A549 (cell line): ENCODE data around the gene SH3RF3. TPM values are rescaled to one million over a fixed set of nuclear protein-coding genes. Genes with fewer than 3 reads are reported as not detected.

Source experiments
- ATAC-seq, 2 experiments: fragments of 200-7000 bp in 1 of 2; fragments of >200 bp in 1 of 2; cut with Nextera tagmentation in 1 of 2; cut with Tn5 transposase in 1 of 2; 3 replicates each; pipeline versions ENCODE4 v1.8.0 to v1.9.1; 2018 to 2020; ENCODE audit warnings: mild to moderate bottlenecking in 1 of 2, moderate library complexity in 1 of 2
- CTCF ChIA-PET: fragments of 300-600 bp; sonication (Branson Sonifier 250); formaldehyde crosslinking; extraction: SDS; loops from one replicate; lab custom pipeline; 2021; ENCODE audit warnings: antibody characterized with exemption, inconsistent platforms; lab: Yijun Ruan, JAX
- POLR2A ChIA-PET: fragments of 350-600 bp; formaldehyde crosslinking; extraction: SDS; loops from one replicate; lab custom pipeline; 2021; ENCODE audit warnings: antibody characterized with exemption, inconsistent platforms; lab: Yijun Ruan, JAX
- DNase-seq, 2 experiments: peaks; one replicate each; pipeline versions ENCODE4 v3.0.0 to v3.0.0-alpha.2; 2011 to 2016; ENCODE audit warnings: low read depth in 1 of 2, low spot score in 1 of 2
- FAIRE-seq: peaks from 2 replicates; lab custom pipeline; 2011; peaks lifted over from hg19 to GRCh38; lab: Jason Lieb, UNC
- H3K27ac ChIP-seq, 2 experiments: fragments of >200 bp; sonication (Bioruptor Twin); formaldehyde crosslinking; 3 replicates each; pipeline ENCODE4 v1.5.1; 2016 to 2017
- H3K4me1 ChIP-seq: fragments of >200 bp; sonication (Bioruptor Twin); formaldehyde crosslinking; 3 replicates; pipeline ENCODE4 v1.6.1; 2016
- H3K4me2 ChIP-seq: fragments of >200 bp; sonication (Bioruptor Twin); formaldehyde crosslinking; 3 replicates; pipeline ENCODE4 v1.6.1; 2016
- H3K4me3 ChIP-seq: fragments of >200 bp; sonication (Bioruptor Twin); formaldehyde crosslinking; 3 replicates; pipeline ENCODE4 v1.5.1; 2016
- H3K9me3 ChIP-seq: fragments of >200 bp; sonication (Bioruptor Twin); formaldehyde crosslinking; 3 replicates; pipeline ENCODE4 v1.6.1; 2016
- CBX8 ChIP-seq: fragments of 200-600 bp; sonication (generic); IDR thresholded peaks from 2 replicates; pipeline ENCODE4 v1.6.1; 2016
- EHMT2 ChIP-seq: fragments of 200-600 bp; sonication (generic); IDR thresholded peaks from 2 replicates; pipeline ENCODE4 v1.6.1; 2016; ENCODE audit warnings: antibody characterized with exemption, low read depth, mild to moderate bottlenecking, moderate library complexity
- ESRRA ChIP-seq: fragments of 150-350 bp; IDR thresholded peaks from 2 replicates; pipeline ENCODE4 v1.6.1; 2014; ENCODE audit warnings: mild to moderate bottlenecking, low read length, borderline replicate concordance
- JUN ChIP-seq, 2 experiments: fragments of >200 bp; sonication (Bioruptor Twin); formaldehyde crosslinking; IDR thresholded peaks; 2 replicates in 1 of 2; 3 replicates in 1 of 2; pipeline ENCODE4 v1.6.1; 2016 to 2017
- NFE2L2 ChIP-seq: fragments of 150-350 bp; conservative IDR thresholded peaks from 2 replicates; pipeline ENCODE4 v1.6.1; 2014; ENCODE audit warnings: low read length
- NPAS2 ChIP-seq: fragments of 250-450 bp; sonication (Bioruptor Pico); IDR thresholded peaks from 2 replicates; pipeline ENCODE4 v1.8.0; 2022; ENCODE audit warnings: mild to moderate bottlenecking, moderate library complexity, borderline replicate concordance
- TFCP2L1 ChIP-seq: fragments of 250-450 bp; sonication (Bioruptor Pico); IDR thresholded peaks from 2 replicates; pipeline ENCODE4 v1.5.0; 2021; ENCODE audit warnings: mild to moderate bottlenecking
- ZFP36 ChIP-seq: fragments of 450-650 bp; IDR thresholded peaks from 2 replicates; pipeline ENCODE4 v1.6.1; 2014; ENCODE audit warnings: borderline replicate concordance; ENCODE audit not compliant: partially characterized antibody
- ZSCAN20 ChIP-seq: fragments of 250-450 bp; sonication (Bioruptor Pico); IDR thresholded peaks from 2 replicates; pipeline ENCODE4 v1.8.0; 2022; ENCODE audit warnings: mild to moderate bottlenecking, moderate library complexity
- WGBS: methylation state at CpG from one replicate; pipeline ENCODE4 v1.1.6; 2017; ENCODE audit errors: missing lambda C conversion rate; 5-methylcytosine and 5-hydroxymethylcytosine counted together
- polyA plus RNA-seq, 4 experiments: library from polyadenylated mRNA; depleted of rRNA in 3 of 4; stranded (reverse); fragments of >200 nt; fragmentation: RNase III in 1 of 4; extraction: RNeasy Plus Mini Kit Qiagen cat#74134 plus additional on column Dnase treatment in 1 of 4; gene quantifications; 2 replicates in 3 of 4; 3 replicates in 1 of 4; pipeline ENCODE4 v1.2.3, GENCODE V29; 2011 to 2017
- TF ChIP-seq, protein P1 (sequence below): fragments of >200 bp; sonication (Bioruptor Twin); formaldehyde crosslinking; IDR thresholded peaks from 3 replicates; pipeline ENCODE4 v1.6.1; 2016
- TF ChIP-seq, protein P2 (sequence below): fragments of 250-450 bp; sonication (Bioruptor Pico); IDR thresholded peaks from 2 replicates; pipeline ENCODE4 v1.5.0; 2021; ENCODE audit warnings: mild to moderate bottlenecking, moderate library complexity, borderline replicate concordance
- TF ChIP-seq, protein P3 (sequence below): fragments of 200-600 bp; sonication (generic); IDR thresholded peaks from 2 replicates; pipeline ENCODE4 v1.6.1; 2016; ENCODE audit warnings: antibody characterized with exemption, mild to moderate bottlenecking, moderate library complexity
- TF ChIP-seq, protein P4 (sequence below): IDR thresholded peaks from 2 replicates; pipeline ENCODE4 v1.6.1; 2012
- TF ChIP-seq, protein P5 (sequence below): fragments of 150-350 bp; IDR thresholded peaks from 2 replicates; pipeline ENCODE4 v1.6.1; 2014; ENCODE audit warnings: low read depth, mild to moderate bottlenecking, low read length

The SH3RF3 gene
- polyA plus RNA-seq, 2 of the 4 experiments (the other 2 are of a cell fraction), result 0.04 to 0.21 TPM

DNA sequence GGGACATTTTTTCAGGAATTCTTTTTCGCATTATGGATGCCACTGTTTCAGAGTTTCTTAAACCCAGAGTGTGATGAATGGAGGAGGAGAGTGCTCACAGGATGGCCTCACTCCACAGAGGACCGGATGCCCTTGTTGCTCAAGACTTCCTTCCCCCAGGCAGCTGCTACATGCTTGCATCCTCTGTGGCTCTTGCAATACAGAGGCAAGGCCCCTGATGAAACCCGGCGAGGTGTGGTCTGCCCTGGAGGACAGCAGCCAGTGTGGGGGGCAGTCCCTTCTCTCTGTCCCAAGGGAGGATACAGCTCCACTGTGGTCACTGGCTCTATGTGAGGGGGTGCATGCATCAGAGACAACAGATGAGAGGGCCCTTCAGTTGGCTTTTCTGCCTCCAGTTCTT lies 109.6 kb downstream of the SH3RF3 start:
- Histone ChIP-seq H3K9me3 (no peaks in the 10 kb centered on the region), H3K4me2 (no peak overlapping the region), H3K27ac (no peak overlapping the region), H3K4me1 (0 out of 3 replicates have a peak, but pooled peaks cover 3% of the 10 kb centered on the region)
- CTCF ChIA-PET, result interaction anchor here (0.7 to 1.6 kb wide), 3 partner anchors 12 to 135 kb away, joined by 3 to 5 read pairs (median 3); no protein-coding TSS in a partner anchor
- DNase-seq (no peak), FAIRE-seq (no peak), ATAC-seq (no peak)
- WGBS, result 66% methylated on average over 3 of the region's 4 CpGs
- POLR2A ChIA-PET, result no interaction called here
- TF ChIP-seq, protein P1, sequence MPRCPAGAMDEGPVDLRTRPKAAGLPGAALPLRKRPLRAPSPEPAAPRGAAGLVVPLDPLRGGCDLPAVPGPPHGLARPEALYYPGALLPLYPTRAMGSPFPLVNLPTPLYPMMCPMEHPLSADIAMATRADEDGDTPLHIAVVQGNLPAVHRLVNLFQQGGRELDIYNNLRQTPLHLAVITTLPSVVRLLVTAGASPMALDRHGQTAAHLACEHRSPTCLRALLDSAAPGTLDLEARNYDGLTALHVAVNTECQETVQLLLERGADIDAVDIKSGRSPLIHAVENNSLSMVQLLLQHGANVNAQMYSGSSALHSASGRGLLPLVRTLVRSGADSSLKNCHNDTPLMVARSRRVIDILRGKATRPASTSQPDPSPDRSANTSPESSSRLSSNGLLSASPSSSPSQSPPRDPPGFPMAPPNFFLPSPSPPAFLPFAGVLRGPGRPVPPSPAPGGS, result no peak
- TF ChIP-seq, protein P2, sequence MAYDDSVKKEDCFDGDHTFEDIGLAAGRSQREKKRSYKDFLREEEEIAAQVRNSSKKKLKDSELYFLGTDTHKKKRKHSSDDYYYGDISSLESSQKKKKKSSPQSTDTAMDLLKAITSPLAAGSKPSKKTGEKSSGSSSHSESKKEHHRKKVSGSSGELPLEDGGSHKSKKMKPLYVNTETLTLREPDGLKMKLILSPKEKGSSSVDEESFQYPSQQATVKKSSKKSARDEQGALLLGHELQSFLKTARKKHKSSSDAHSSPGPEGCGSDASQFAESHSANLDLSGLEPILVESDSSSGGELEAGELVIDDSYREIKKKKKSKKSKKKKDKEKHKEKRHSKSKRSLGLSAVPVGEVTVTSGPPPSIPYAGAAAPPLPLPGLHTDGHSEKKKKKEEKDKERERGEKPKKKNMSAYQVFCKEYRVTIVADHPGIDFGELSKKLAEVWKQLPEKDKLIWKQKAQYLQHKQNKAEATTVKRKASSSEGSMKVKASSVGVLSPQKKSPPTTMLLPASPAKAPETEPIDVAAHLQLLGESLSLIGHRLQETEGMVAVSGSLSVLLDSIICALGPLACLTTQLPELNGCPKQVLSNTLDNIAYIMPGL, result no peak
- TF ChIP-seq NPAS2 (CRISPR knock-in tag) (no peak), CBX8 (no peak), ZSCAN20 (CRISPR knock-in tag) (no peak), ESRRA (no peak), JUN (IDR thresholded peaks at IDR 0.05) (no peak), EHMT2 (no peak), ZFP36 (no peak), TFCP2L1 (CRISPR knock-in tag) (no peak)
- TF ChIP-seq, protein P3, sequence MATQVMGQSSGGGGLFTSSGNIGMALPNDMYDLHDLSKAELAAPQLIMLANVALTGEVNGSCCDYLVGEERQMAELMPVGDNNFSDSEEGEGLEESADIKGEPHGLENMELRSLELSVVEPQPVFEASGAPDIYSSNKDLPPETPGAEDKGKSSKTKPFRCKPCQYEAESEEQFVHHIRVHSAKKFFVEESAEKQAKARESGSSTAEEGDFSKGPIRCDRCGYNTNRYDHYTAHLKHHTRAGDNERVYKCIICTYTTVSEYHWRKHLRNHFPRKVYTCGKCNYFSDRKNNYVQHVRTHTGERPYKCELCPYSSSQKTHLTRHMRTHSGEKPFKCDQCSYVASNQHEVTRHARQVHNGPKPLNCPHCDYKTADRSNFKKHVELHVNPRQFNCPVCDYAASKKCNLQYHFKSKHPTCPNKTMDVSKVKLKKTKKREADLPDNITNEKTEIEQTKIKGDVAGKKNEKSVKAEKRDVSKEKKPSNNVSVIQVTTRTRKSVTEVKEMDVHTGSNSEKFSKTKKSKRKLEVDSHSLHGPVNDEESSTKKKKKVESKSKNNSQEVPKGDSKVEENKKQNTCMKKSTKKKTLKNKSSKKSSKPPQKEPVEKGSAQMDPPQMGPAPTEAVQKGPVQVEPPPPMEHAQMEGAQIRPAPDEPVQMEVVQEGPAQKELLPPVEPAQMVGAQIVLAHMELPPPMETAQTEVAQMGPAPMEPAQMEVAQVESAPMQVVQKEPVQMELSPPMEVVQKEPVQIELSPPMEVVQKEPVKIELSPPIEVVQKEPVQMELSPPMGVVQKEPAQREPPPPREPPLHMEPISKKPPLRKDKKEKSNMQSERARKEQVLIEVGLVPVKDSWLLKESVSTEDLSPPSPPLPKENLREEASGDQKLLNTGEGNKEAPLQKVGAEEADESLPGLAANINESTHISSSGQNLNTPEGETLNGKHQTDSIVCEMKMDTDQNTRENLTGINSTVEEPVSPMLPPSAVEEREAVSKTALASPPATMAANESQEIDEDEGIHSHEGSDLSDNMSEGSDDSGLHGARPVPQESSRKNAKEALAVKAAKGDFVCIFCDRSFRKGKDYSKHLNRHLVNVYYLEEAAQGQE, result no peak
- TF ChIP-seq, protein P4, sequence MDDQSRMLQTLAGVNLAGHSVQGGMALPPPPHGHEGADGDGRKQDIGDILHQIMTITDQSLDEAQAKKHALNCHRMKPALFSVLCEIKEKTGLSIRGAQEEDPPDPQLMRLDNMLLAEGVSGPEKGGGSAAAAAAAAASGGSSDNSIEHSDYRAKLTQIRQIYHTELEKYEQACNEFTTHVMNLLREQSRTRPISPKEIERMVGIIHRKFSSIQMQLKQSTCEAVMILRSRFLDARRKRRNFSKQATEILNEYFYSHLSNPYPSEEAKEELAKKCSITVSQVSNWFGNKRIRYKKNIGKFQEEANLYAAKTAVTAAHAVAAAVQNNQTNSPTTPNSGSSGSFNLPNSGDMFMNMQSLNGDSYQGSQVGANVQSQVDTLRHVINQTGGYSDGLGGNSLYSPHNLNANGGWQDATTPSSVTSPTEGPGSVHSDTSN, result no peak
- TF ChIP-seq, all 56 proteins: peak for 0
- H3K4me3 ChIP-seq, result no peak overlapping the region

DNA sequence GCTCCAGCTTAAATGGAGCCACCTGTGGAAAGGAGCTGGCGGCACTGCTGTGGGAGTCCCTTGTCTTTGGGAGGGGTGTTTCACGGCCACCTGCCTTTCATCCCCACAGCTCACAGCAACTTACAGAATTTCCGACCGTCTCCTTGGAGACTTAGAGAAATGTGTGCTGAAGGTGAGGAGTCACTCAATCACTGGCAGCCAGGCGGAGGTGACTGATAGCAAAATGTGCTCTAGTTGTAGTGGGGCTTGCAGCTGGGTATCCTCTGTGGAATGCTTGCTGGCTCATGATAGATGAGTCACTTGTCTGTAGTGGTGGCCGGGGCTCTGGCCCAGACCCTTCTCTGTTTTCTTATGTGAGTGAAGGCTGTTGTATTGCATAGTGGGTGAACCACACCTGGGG lies 110.7 kb downstream of the SH3RF3 start:
- Histone ChIP-seq H3K4me3 (no peak overlapping the region), H3K9me3 (no peaks in the 10 kb centered on the region), H3K4me1 (0 out of 3 replicates have a peak, but pooled peaks cover 3% of the 10 kb centered on the region), H3K27ac (no peak overlapping the region), H3K4me2 (no peak overlapping the region)
- FAIRE-seq, result no peak
- WGBS, result 69% methylated on average over 6 of the region's 6 CpGs
- ChIA-PET POLR2A (no interaction called here), CTCF (interaction anchor here (0.7 to 1.6 kb wide), 4 partner anchors 9 to 36 kb away, joined by 3 to 5 read pairs (median 4); no protein-coding TSS in a partner anchor)
- DNase-seq, result no peak
- no peak for TF ChIP-seq NFE2L2
- TF ChIP-seq, protein P5, sequence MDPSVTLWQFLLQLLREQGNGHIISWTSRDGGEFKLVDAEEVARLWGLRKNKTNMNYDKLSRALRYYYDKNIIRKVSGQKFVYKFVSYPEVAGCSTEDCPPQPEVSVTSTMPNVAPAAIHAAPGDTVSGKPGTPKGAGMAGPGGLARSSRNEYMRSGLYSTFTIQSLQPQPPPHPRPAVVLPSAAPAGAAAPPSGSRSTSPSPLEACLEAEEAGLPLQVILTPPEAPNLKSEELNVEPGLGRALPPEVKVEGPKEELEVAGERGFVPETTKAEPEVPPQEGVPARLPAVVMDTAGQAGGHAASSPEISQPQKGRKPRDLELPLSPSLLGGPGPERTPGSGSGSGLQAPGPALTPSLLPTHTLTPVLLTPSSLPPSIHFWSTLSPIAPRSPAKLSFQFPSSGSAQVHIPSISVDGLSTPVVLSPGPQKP, result no peak
- TF ChIP-seq EHMT2, result no peak
- ATAC-seq, result peak in 1 of 2 experiments; percentile 64; a peak in 4 of 6 replicates
